Measurements from ENCODE around the gene MTSS2. TPM values are rescaled to one million over a fixed set of nuclear protein-coding genes. Genes with fewer than 3 reads are reported as not detected.
"Not testable (repeated sequence)": the region's sequence is repeated elsewhere in the genome, so short reads cannot be mapped to it uniquely, and the experiment has no call there.

Gene MTSS2
- total RNA-seq, 2 experiments from 2014 or later = 3.3 TPM

- H3K9me3 Mint-ChIP-seq = no peaks in the 10 kb centered on the region
- DNase-seq = no peak
- POLR2A ChIA-PET = no interaction called here
- H3K4me1 Mint-ChIP-seq = peaks cover 5% of the 10 kb centered on the region
- no peak overlapping the region for H3K4me3 Mint-ChIP-seq
- H3K36me3 Mint-ChIP-seq (ENCODE audit: low read depth) = no peaks in the 10 kb centered on the region
- CTCF ChIA-PET = no interaction called here
- peaks cover 1% of the 10 kb centered on the region for H3K27me3 Mint-ChIP-seq
- no peak overlapping the region for H3K27ac Mint-ChIP-seq
Observed at GRCh38 chr16:70649300-70649699, 36.6 kb downstream of the MTSS2 start.

- no peaks in the 10 kb centered on the region for H3K27me3 Mint-ChIP-seq
- no peak overlapping the region for H3K4me3 Mint-ChIP-seq
- no peak overlapping the region for H3K27ac Mint-ChIP-seq
- ChIA-PET POLR2A (no interaction called here), CTCF (no interaction called here)
- no peak for DNase-seq
- H3K9me3 Mint-ChIP-seq = no peaks in the 10 kb centered on the region
- no peaks in the 10 kb centered on the region for H3K36me3 Mint-ChIP-seq (ENCODE audit: low read depth)
- peaks cover under 1% of the 10 kb centered on the region for H3K4me1 Mint-ChIP-seq
Observed at GRCh38 chr16:70648606-70649005, 37.2 kb downstream of the MTSS2 start.

GRCh38 chr16:70647441-70648359, 38.2 kb downstream of the MTSS2 start:
- H3K4me3 Mint-ChIP-seq = no peak overlapping the region
- CTCF ChIA-PET = no interaction called here
- POLR2A ChIA-PET = no interaction called here
- no peak overlapping the region for H3K27ac Mint-ChIP-seq
- no peaks in the 10 kb centered on the region for H3K27me3 Mint-ChIP-seq
- H3K9me3 Mint-ChIP-seq = no peaks in the 10 kb centered on the region
- H3K36me3 Mint-ChIP-seq (ENCODE audit: low read depth) = no peaks in the 10 kb centered on the region
- no peaks in the 10 kb centered on the region for H3K4me1 Mint-ChIP-seq
- no peak for DNase-seq

DNA sequence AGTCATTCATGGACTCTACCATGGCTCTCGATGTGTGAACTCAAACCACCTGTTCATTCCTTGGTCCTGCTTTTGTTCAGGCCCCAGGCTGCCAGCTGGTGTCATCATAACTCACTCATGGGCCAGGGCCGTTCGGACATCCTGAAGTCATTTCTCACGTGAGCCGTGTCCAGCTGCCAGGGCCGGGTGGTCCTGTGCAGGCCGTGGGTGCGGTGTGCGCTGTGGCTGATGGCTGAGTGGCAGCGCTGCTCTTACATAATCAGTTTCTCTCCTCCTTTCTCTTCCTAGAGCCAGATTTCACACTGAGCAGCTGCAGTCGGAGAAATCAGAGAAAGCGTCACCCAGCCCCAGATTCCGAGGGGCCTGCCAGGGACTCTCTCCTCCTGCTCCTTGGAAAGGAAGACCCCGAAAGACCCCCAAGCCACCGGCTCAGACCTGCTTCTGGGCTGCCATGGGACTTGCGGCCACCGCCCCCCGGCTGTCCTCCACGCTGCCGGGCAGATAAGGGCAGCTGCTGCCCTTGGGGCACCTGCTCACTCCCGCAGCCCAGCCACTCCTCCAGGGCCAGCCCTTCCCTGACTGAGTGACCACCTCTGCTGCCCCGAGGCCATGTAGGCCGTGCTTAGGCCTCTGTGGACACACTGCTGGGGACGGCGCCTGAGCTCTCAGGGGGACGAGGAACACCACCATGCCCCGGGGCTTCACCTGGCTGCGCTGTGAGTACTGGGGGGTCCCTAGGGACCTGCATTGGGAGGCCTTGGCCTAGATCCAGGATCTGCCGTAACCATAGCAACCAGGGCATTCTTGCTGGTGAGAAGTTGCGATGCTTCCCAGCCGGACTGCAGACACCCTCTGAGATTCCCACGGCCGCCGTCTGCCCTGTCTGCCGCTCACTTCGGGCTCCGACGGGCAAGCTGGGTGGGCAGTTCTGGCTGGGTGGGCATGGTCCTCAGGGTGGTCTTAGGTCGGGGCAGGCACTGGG, 39.3 kb downstream of the MTSS2 start, which contains the start of gene IL34:
IL34 (plus strand) TSS at position 300 of the 982 bp plus-strand sequence; CDS start at position 689, 389 bp downstream.
- no peak within 1 kb of the TSS for H3K4me3 Mint-ChIP-seq
- no peak within 1 kb of the TSS for H3K27ac Mint-ChIP-seq
- no peaks in the 10 kb centered on the region for H3K9me3 Mint-ChIP-seq
- DNase-seq = no peak
- CTCF ChIA-PET = no interaction called here
- H3K36me3 Mint-ChIP-seq (ENCODE audit: low read depth) = no peaks in the 10 kb centered on the region
- H3K4me1 Mint-ChIP-seq = no peaks in the 10 kb centered on the region
- POLR2A ChIA-PET = no interaction called here
- peaks cover 2% of the 10 kb centered on the region for H3K27me3 Mint-ChIP-seq

DNA sequence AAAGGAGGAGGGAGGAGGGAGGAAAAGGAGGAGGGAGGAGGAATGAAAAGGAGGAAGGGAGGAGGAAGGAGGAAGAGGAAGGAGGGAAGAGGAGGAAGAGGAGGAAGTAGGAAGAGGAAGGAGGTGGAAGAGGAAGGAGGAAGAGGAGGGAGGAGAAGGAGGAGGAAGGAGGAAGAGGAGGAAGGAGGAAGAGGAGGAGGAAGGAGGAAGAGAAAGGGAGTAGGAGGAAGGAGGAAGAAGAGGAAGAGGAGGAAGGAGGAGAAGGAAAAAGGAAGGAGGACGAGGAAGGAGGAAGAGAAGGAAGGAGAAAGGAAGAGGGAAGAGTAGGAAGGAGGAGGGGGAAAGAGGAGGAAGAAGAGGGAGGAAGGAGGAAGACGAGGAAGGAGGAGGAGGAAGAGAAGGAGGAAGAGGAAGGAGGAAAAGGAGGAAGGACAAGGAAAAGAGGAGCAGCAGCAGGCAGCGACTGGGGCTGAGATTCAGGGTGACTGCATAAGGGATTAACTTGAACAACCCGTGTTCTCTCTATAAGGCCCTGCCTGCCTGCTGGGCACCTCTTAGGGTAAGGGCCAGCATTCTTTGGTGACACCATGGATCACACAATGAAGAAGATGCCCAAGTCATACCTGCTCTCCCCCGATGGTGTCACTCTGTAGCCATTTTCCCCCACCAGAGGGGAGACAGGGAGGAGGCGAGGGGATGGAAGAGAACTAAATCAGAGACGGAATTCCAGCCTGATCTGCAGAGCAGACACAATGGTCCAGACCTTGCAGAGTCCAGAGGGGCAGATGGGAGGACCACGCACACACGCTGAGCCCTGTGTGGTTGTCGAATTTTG, 40.9 kb downstream of the MTSS2 start:
- ChIA-PET POLR2A (no interaction called here), CTCF (no interaction called here)
- H3K27me3 Mint-ChIP-seq = peaks cover 6% of the 10 kb centered on the region
- H3K4me1 Mint-ChIP-seq = no peaks in the 10 kb centered on the region
- H3K36me3 Mint-ChIP-seq (ENCODE audit: low read depth) = no peaks in the 10 kb centered on the region
- H3K9me3 Mint-ChIP-seq = no peaks in the 10 kb centered on the region
- DNase-seq = no peak
- H3K27ac Mint-ChIP-seq = no peak overlapping the region
- no peak overlapping the region for H3K4me3 Mint-ChIP-seq

GRCh38 chr16:70643264-70643663, 42.6 kb downstream of the MTSS2 start:
- H3K36me3 Mint-ChIP-seq (ENCODE audit: low read depth); DNase-seq; CTCF ChIA-PET; H3K4me3 Mint-ChIP-seq; H3K9me3 Mint-ChIP-seq; H3K27ac Mint-ChIP-seq; H3K4me1 Mint-ChIP-seq; POLR2A ChIA-PET: not testable (repeated sequence)
- peaks cover 14% of the 10 kb centered on the region for H3K27me3 Mint-ChIP-seq

DNA sequence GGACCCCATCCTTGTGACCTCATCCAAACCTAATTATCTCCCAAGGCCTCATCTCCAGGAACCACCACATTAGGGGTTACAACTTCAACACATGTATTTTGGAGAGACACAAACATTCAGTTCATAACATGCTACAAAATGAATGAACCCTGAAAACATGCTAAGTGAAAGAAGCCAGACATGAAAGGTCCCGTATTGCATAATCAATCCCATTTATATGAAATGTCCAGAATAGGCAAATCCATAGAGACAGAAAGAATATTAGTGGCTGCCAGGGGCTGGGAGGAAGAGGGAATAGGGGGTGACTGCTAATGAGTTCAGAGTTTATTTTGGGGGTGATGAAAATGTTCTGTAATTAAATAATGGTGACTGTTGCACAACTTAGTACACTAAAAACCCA, 43.2 kb downstream of the MTSS2 start:
- CTCF ChIA-PET = no interaction called here
- no peak for DNase-seq
- H3K27me3 Mint-ChIP-seq = peaks cover 14% of the 10 kb centered on the region

GRCh38 chr16:70638814-70639792, 46.8 kb downstream of the MTSS2 start:
- ChIA-PET POLR2A (no interaction called here), CTCF (interaction anchor here (1.0 kb wide), 1 partner anchor 132 kb away, joined by 3 read pairs; no protein-coding TSS in a partner anchor)
- DNase-seq = no peak
- Mint-ChIP-seq H3K27ac (no peak overlapping the region), H3K4me1 (no peaks in the 10 kb centered on the region), H3K4me3 (no peak overlapping the region), H3K9me3 (no peaks in the 10 kb centered on the region), H3K36me3 (ENCODE audit: low read depth) (no peaks in the 10 kb centered on the region), H3K27me3 (peaks cover 14% of the 10 kb centered on the region)

More for the DNA sequence above, 43.2 kb downstream of the MTSS2 start:
- POLR2A ChIA-PET = no interaction called here
- Mint-ChIP-seq H3K4me1 (no peaks in the 10 kb centered on the region), H3K9me3 (no peaks in the 10 kb centered on the region), H3K4me3 (no peak overlapping the region), H3K27ac (no peak overlapping the region), H3K36me3 (ENCODE audit: low read depth) (no peaks in the 10 kb centered on the region)

Other genes starting within 250 kb of the MTSS2 start
- gene ST3GAL2, start 247.0 kb downstream of the MTSS2 start, total RNA-seq = 10 to 100 TPM; 21.6 to 22.7 TPM
- 10 to 100 TPM; 17.3 to 17.4 TPM for gene FCSK, start 231.5 kb downstream of the MTSS2 start, total RNA-seq
- gene COG4, start 162.5 kb downstream of the MTSS2 start, total RNA-seq = 10 to 100 TPM; 71.2 to 71.4 TPM
- 100 to 1,000 TPM; 329 to 332 TPM for gene SF3B3, start 162.2 kb downstream of the MTSS2 start, total RNA-seq
- not detected for gene IL34, start 39.5 kb downstream of the MTSS2 start, total RNA-seq
- 10 to 100 TPM; 26.7 to 28.0 TPM for gene VAC14, start 115.1 kb upstream of the MTSS2 start, total RNA-seq